Stomach (tissue), 9 donors: ENCODE measurements around the gene GGTA1. TPM values are rescaled to one million over a fixed set of nuclear protein-coding genes. Genes with fewer than 3 reads are reported as not detected.
"Not testable (repeated sequence)": the region's sequence is repeated elsewhere in the genome, so short reads cannot be mapped to it uniquely, and the experiment has no call there.

Source experiments
- DNase-seq, 2 donors: peaks; one replicate each; pipeline versions ENCODE4 v3.0.0 to v3.0.0-alpha.2; 2013 to 2019
- H3K27ac ChIP-seq, 5 donors: fragments of 200-600 bp in 4 of 5; sonication (generic) in 4 of 5; one replicate each; pipeline ENCODE4 v1.5.1; 2013 to 2019; ENCODE audit warnings: mild to moderate bottlenecking in 1 of 5, moderate library complexity in 1 of 5
- H3K27me3 ChIP-seq, 3 donors: fragments of 200-600 bp; sonication (generic); one replicate each; pipeline ENCODE4 v1.5.1; 2017 to 2019; ENCODE audit warnings: mixed run types in 1 of 3
- H3K36me3 ChIP-seq, 4 donors: fragments of 200-600 bp; sonication (generic); 1 replicate in 3 of 4; 2 replicates in 1 of 4; pipeline ENCODE4 v1.5.1; 2016 to 2019
- H3K4me1 ChIP-seq, 4 donors: fragments of 200-600 bp; sonication (generic); one replicate each; pipeline ENCODE4 v1.5.1; 2016 to 2019
- H3K4me3 ChIP-seq, 4 donors: fragments of 200-600 bp; sonication (generic) in 3 of 4; one replicate each; pipeline ENCODE4 v1.5.1; 2016 to 2019; ENCODE audit warnings: mild to moderate bottlenecking in 1 of 4
- H3K9me3 ChIP-seq, 4 donors: fragments of 200-600 bp; sonication (generic); one replicate each; pipeline ENCODE4 v1.5.1; 2016 to 2019
- EP300 ChIP-seq: sonication (generic); formaldehyde crosslinking; IDR thresholded peaks from one replicate; pipeline ENCODE4 v1.6.1; 2017; ENCODE audit warnings: antibody characterized with exemption
- POLR2A ChIP-seq, 4 donors: fragments of 450-650 bp; IDR thresholded peaks; one replicate each; pipeline ENCODE4 v1.6.1; 2016; ENCODE audit warnings: antibody characterized with exemption in 4 of 4, control low read depth in 2 of 4, mild to moderate bottlenecking in 1 of 4, moderate library complexity in 1 of 4
- POLR2AphosphoS5 ChIP-seq, 3 donors: sonication (generic); formaldehyde crosslinking; IDR thresholded peaks; one replicate each; pipeline ENCODE4 v1.6.1; 2016; ENCODE audit warnings: antibody characterized with exemption in 3 of 3
- WGBS, 5 donors: extraction: QIAGEN DNeasy Blood & Tissue Kit in 3 of 5; methylation state at CpG; one replicate each; pipeline versions ENCODE4 v1.1.5 to v1.1.7; 2013 to 2018; 5-methylcytosine and 5-hydroxymethylcytosine counted together
- intact Hi-C: fragments of 100-400 bp; cut with DNase I; formaldehyde crosslinking; loops from one replicate; pipeline ENCODE4 v1.15.1; 2023; ENCODE audit warnings: low total_unique reads
- polyA plus RNA-seq, 3 donors: library from polyadenylated mRNA; stranded (reverse); fragments of 200-250 nt; gene quantifications; one replicate each; pipeline ENCODE4 v1.2.3, GENCODE V29; 2013
- total RNA-seq, 5 donors: library from RNA; depleted of rRNA; stranded (reverse); fragments of >200 nt; gene quantifications; one replicate each; pipeline versions ENCODE4 v1.1.0 to v1.2.3, GENCODE V29; 2014 to 2016
- TF ChIP-seq, protein P1 (sequence below), 7 experiments: fragments of 450-650 bp in 4 of 7; fragments of 200-600 bp in 3 of 7; sonication (generic) in 3 of 7; IDR thresholded peaks; one replicate each; pipeline ENCODE4 v1.5.1; 2016 to 2019; ENCODE audit warnings: antibody characterized with exemption in 7 of 7, control low read depth in 2 of 7, mild to moderate bottlenecking in 1 of 7
- donor health status: healthy with polysubstance abuse.
- donor health status: Bipolar disorder and iron deficiency.
- donor health status: healthy.

The GGTA1 gene
- total and polyA plus RNA-seq, 8 donors, result 6.2 to 19.6 (median 7.1) TPM; not detected in 1

DNA sequence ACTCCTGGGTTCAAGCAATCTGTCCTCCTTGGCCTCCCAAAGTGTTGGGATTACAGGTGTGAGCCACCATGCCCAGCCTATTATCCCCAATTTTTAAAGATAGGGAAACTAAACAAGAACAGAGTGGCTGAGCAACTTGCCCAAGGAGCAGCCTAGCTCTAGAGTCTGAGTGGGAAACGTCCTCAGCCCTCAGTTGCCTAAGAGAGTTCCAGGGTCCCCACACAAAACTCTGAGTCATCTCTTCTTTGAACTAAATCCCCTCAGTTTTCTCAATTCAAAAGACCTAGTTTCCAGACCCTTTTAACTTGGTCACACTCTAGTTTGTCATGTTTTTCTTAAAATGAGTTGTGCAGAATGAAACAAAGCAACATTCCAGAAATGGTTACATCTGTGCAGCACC is 33.5 kb downstream of the GGTA1 start:
- Histone ChIP-seq H3K4me1 (peaks cover 0 to 17% (median 3%) of the 10 kb centered on the region in 4 donors), H3K27ac (no peak overlapping the region), H3K9me3 (no peaks in the 10 kb centered on the region), H3K4me3 (no peak overlapping the region), H3K27me3 (no peaks in the 10 kb centered on the region), H3K36me3 (no peaks in the 10 kb centered on the region)
- TF ChIP-seq POLR2AphosphoS5 (IDR thresholded peaks at IDR 0.05) (no peak), EP300 (no peak), POLR2A (IDR thresholded peaks at IDR 0.05) (no peak)
- TF ChIP-seq, protein P1, sequence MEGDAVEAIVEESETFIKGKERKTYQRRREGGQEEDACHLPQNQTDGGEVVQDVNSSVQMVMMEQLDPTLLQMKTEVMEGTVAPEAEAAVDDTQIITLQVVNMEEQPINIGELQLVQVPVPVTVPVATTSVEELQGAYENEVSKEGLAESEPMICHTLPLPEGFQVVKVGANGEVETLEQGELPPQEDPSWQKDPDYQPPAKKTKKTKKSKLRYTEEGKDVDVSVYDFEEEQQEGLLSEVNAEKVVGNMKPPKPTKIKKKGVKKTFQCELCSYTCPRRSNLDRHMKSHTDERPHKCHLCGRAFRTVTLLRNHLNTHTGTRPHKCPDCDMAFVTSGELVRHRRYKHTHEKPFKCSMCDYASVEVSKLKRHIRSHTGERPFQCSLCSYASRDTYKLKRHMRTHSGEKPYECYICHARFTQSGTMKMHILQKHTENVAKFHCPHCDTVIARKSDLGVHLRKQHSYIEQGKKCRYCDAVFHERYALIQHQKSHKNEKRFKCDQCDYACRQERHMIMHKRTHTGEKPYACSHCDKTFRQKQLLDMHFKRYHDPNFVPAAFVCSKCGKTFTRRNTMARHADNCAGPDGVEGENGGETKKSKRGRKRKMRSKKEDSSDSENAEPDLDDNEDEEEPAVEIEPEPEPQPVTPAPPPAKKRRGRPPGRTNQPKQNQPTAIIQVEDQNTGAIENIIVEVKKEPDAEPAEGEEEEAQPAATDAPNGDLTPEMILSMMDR (IDR thresholded peaks at IDR 0.05), result no peak
- 42 to 79% (median 48%) methylated on average over 1 of the region's 1 CpG for WGBS, 5 donors
- DNase-seq, result no peak
- intact Hi-C loops, result no loop called here

DNA sequence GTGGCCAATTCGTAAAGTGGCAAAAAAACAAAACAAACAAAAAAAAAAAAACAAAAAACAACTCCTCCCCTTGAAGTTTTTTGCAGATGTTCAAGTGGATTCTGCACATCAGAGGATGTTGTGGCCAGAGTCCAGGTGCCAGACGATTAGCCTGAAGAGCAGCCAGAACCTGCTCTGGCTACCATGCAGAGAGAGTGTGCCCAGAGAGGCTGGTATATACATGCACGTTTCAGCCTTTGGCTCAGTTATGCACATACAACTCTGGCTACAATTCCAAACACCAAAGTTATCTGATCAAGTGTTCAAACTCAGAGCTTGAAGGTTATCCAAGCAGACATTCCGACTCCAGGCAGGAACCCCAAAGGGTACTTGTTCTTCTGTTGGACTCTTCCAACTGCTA is 34.7 kb downstream of the GGTA1 start:
- no peak overlapping the region for H3K4me3 ChIP-seq
- no peaks in the 10 kb centered on the region for H3K36me3 ChIP-seq
- H3K27me3 ChIP-seq, result peaks cover 0 to 10% (median 0%) of the 10 kb centered on the region in 3 donors
- TF ChIP-seq, protein P1 (IDR thresholded peaks at IDR 0.05), result no peak
- TF ChIP-seq EP300 (no peak), POLR2A (IDR thresholded peaks at IDR 0.05) (no peak), POLR2AphosphoS5 (IDR thresholded peaks at IDR 0.05) (peak in 1 of 3 donors; percentile 19)
- intact Hi-C loops, result no loop called here
- H3K27ac ChIP-seq, result no peak overlapping the region
- 41 to 66% (median 55%) methylated on average over 4 of the region's 4 CpGs for WGBS, 5 donors
- H3K9me3 ChIP-seq, result no peaks in the 10 kb centered on the region
- H3K4me1 ChIP-seq, result peaks cover 0 to 17% (median 3%) of the 10 kb centered on the region in 4 donors
- DNase-seq, result no peak

DNA sequence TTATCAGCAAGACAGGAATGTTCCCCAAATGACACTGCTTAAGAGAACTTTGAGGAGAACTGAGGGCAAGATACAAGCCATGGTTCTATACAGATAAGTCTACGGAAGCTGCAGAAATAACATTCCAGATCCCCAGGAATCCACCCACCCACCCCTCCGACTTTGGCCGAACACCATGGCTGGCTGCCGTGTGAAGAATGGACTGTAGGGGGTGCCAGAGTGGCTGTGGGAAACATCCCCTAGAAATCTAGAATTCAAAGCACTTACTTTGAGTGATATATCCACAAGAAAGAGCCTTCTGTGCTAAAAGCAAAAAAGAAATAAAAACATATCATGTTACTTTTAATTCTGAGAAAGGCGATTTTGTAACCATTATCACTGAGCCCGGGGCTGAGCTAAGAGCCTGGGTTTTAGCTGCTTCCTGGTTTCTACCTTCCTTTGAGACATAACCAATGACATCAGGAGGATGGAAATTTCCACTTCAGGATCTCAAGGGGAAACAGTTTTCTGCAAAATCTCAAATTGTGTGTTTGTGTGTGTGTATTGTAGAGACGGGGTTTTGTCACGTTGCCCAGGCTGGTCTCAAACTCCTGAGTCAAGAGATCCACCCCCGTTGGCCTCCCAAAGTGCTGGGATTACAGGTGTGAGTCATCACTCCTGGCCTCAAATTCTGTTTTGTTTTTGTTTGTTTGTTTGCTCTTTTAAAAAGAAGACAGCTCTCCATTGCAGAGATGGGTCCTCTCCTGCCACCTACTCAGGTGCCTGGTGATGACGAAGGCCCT is 36.4 kb downstream of the GGTA1 start:
- Histone ChIP-seq H3K9me3 (no peaks in the 10 kb centered on the region), H3K27ac (no peak overlapping the region), H3K4me1 (peaks cover 0 to 17% (median 3%) of the 10 kb centered on the region in 4 donors), H3K4me3 (no peak overlapping the region), H3K27me3 (peaks cover 0 to 10% (median 0%) of the 10 kb centered on the region in 3 donors), H3K36me3 (no peaks in the 10 kb centered on the region)
- TF ChIP-seq POLR2AphosphoS5 (IDR thresholded peaks at IDR 0.05) (no peak), POLR2A (IDR thresholded peaks at IDR 0.05) (no peak), EP300 (no peak)
- TF ChIP-seq, protein P1 (IDR thresholded peaks at IDR 0.05), result peak in 4 of 7 experiments; percentile 22 to 74 (median 62)
- peak; percentile 42 to 57 for DNase-seq
- WGBS, 5 donors, result 34 to 40% (median 39%) methylated on average over 10 of the region's 10 CpGs
- intact Hi-C loops, result no loop called here

DNA sequence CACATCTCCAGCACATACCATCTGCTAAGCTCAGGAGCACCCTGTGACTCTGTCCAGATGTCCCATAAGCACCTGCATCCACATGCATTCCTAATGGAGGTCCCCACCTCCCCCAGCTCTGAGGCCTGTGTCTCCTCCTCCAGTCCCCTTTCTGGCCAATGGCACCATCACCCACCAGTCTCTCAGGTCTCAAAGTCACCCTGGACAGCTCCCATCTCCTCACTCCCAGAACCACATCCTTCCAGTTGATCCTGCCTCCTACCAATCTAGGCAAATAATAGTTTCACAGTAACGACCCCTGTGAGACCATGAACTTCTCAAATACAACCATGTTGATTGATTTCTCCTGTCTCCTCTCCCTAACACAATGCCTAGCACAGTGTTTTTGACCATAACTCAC is 40.1 kb downstream of the GGTA1 start:
- Histone ChIP-seq H3K9me3 (no peaks in the 10 kb centered on the region), H3K27ac (no peak overlapping the region), H3K4me3 (no peak overlapping the region), H3K36me3 (no peaks in the 10 kb centered on the region), H3K4me1 (peaks cover 0 to 17% (median 3%) of the 10 kb centered on the region in 4 donors), H3K27me3 (peaks cover 0 to 10% (median 0%) of the 10 kb centered on the region in 3 donors)
- intact Hi-C loops, result no loop called here
- WGBS, 5 donors, result 7 to 42% (median 18%) methylated on average over 1 of the region's 1 CpG
- TF ChIP-seq POLR2AphosphoS5 (IDR thresholded peaks at IDR 0.05) (no peak), EP300 (no peak), POLR2A (IDR thresholded peaks at IDR 0.05) (no peak)
- TF ChIP-seq, protein P1 (IDR thresholded peaks at IDR 0.05), result no peak
- DNase-seq, result no peak

DNA sequence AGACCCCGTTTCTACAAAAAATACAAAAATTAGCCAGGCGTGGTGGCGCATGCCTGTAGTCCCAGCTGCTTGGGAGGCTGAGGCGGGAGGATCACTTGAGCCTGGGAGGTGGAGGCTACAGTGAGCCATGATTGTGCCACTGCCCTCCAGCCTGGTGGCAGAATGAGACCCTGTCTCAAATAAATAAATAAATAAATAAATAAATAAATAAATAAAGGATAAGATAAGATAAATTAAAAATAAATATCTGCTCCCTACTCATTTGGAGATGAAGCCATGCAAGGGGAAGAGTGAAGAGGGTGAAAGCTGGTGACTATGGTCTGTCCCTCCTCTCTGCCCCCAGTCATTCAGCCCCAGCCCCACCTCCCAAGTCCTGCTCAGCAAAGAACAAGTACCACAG is 41.2 kb downstream of the GGTA1 start:
- H3K9me3 ChIP-seq, DNase-seq, H3K4me3 ChIP-seq, H3K36me3 ChIP-seq, H3K27ac ChIP-seq, intact Hi-C loops, H3K27me3 ChIP-seq: not testable (repeated sequence)
- 86 to 96% (median 94%) methylated on average over 4 of the region's 4 CpGs for WGBS, 5 donors
- peaks cover 0 to 12% (median under 1%) of the 10 kb centered on the region in 4 donors for H3K4me1 ChIP-seq
